GM23248 (cell line): ENCODE data around the gene C5orf52. TPM values are rescaled to one million over a fixed set of nuclear protein-coding genes. Genes with fewer than 3 reads are reported as not detected.
A peak's percentile ranks its signal among the peaks of the same experiment; 100 is the strongest.
"Not testable (repeated sequence)": the region's sequence is repeated elsewhere in the genome, so short reads cannot be mapped to it uniquely, and the experiment has no call there.

Experiments used
- DNase-seq: peaks from one replicate; pipeline ENCODE4 v3.0.0-alpha.2; 2015
- H2AFZ ChIP-seq: fragments of 200-600 bp; sonication (generic); 2 replicates; pipeline ENCODE4 v1.6.1; 2016; ENCODE audit warnings: antibody characterized with exemption
- H3F3A ChIP-seq: fragments of 200-600 bp; sonication (generic); 2 replicates; pipeline ENCODE4 v1.6.1; 2016; ENCODE audit warnings: mild to moderate bottlenecking, antibody characterized with exemption, mixed run types; ENCODE audit not compliant: insufficient read depth
- H3K27ac ChIP-seq: fragments of 200-600 bp; sonication (generic); 2 replicates; pipeline ENCODE4 v1.5.1; 2016; ENCODE audit warnings: mild to moderate bottlenecking
- H3K27me3 ChIP-seq: fragments of 200-600 bp; sonication (generic); replicated peaks from 2 replicates; pipeline ENCODE4 v1.6.1; 2016; ENCODE audit warnings: mild to moderate bottlenecking; ENCODE audit not compliant: insufficient read depth
- H3K36me3 ChIP-seq: fragments of 200-600 bp; sonication (generic); 2 replicates; pipeline ENCODE4 v1.6.1; 2016; ENCODE audit warnings: low read depth, mild to moderate bottlenecking
- H3K4me1 ChIP-seq: fragments of 200-600 bp; sonication (generic); 2 replicates; pipeline ENCODE4 v1.6.1; 2016; ENCODE audit warnings: mild to moderate bottlenecking; ENCODE audit not compliant: insufficient read depth
- H3K4me2 ChIP-seq: fragments of 200-600 bp; sonication (generic); one replicate; pipeline ENCODE4 v1.6.1; 2016; ENCODE audit warnings: mild to moderate bottlenecking; ENCODE audit not compliant: unreplicated experiment
- H3K4me3 ChIP-seq: fragments of 200-600 bp; sonication (generic); 2 replicates; pipeline ENCODE4 v1.5.1; 2016; ENCODE audit warnings: mild to moderate bottlenecking
- H3K79me2 ChIP-seq: fragments of 200-600 bp; sonication (generic); 2 replicates; pipeline ENCODE4 v1.6.1; 2016; ENCODE audit warnings: mild to moderate bottlenecking; ENCODE audit not compliant: insufficient read depth
- H3K9ac ChIP-seq: fragments of 200-600 bp; sonication (generic); 2 replicates; pipeline ENCODE4 v1.6.1; 2016; ENCODE audit warnings: mild to moderate bottlenecking
- H3K9me2 ChIP-seq: fragments of 200-600 bp; sonication (generic); 2 replicates; pipeline ENCODE4 v1.6.1; 2016; ENCODE audit warnings: mixed run types, mild to moderate bottlenecking, moderate library complexity; ENCODE audit not compliant: insufficient read depth
- H3K9me3 ChIP-seq: fragments of 200-600 bp; sonication (generic); one replicate; pipeline ENCODE4 v1.6.1; 2017; ENCODE audit warnings: low read depth
- H4K20me1 ChIP-seq: fragments of 200-600 bp; sonication (generic); 2 replicates; pipeline ENCODE4 v1.6.0; 2016; ENCODE audit not compliant: insufficient read depth
- EZH2 ChIP-seq: fragments of 200-600 bp; sonication (generic); IDR thresholded peaks from 2 replicates; pipeline ENCODE4 v1.6.1; 2018; ENCODE audit warnings: antibody characterized with exemption, mild to moderate bottlenecking; ENCODE audit not compliant: insufficient read depth, poor library complexity, severe bottlenecking
- EZH2phosphoT487 ChIP-seq: fragments of 200-600 bp; sonication (generic); IDR thresholded peaks from 2 replicates; pipeline ENCODE4 v1.6.1; 2018; ENCODE audit warnings: antibody characterized with exemption, moderate library complexity, mild to moderate bottlenecking, low read depth; ENCODE audit not compliant: insufficient read depth
- WGBS, 2 experiments: methylation state at CpG; one replicate each; pipeline ENCODE4 v1.1.6; 2015 to 2017; ENCODE audit warnings: low lambda C conversion rate in 2 of 2, low coverage in 1 of 2; ENCODE audit errors: missing lambda C conversion rate in 2 of 2; 5-methylcytosine and 5-hydroxymethylcytosine counted together
- in situ Hi-C: fragments of 300-500 bp; cut with MboI; formaldehyde crosslinking; loops from 2 replicates; pipeline ENCODE4 v1.15.0; 2020
- polyA plus RNA-seq: library from polyadenylated mRNA; unstranded; fragments of >200 nt; fragmentation: Nextera tagmentation; extraction: Ambion mirVana; gene quantifications from 2 replicates; pipeline ENCODE4 v1.2.1, GENCODE V29; 2016
- total RNA-seq: library from RNA; depleted of rRNA; stranded (reverse); fragments of >200 nt; shearing (Covaris generic); gene quantifications from 2 replicates; pipeline ENCODE4 v1.2.3, GENCODE V29; 2014

C5orf52 gene
- total and polyA plus RNA-seq, 2 experiments from 2014 or later: not detected

- DNase-seq: peak; percentile 68
- in situ Hi-C loops: no loop called here
- peak overlapping the region; percentile 60 for H3K4me3 ChIP-seq
- H3K4me2 ChIP-seq: peak overlapping the region; percentile 44
- no peaks in the 10 kb centered on the region for H3K79me2 ChIP-seq
- H4K20me1 ChIP-seq: no peaks in the 10 kb centered on the region
- H3K4me1 ChIP-seq: no peaks in the 10 kb centered on the region
- 46 to 48% methylated on average over 36 to 52 of the region's 52 CpGs for WGBS, 2 experiments
- no peaks in the 10 kb centered on the region for H3K36me3 ChIP-seq
- peak overlapping the region; percentile 58 for H3K9ac ChIP-seq
- H2AFZ ChIP-seq: peak overlapping the region; percentile 87
- no peaks in the 10 kb centered on the region for H3F3A ChIP-seq
- H3K9me2 ChIP-seq: no peaks in the 10 kb centered on the region
- H3K9me3 ChIP-seq: no peaks in the 10 kb centered on the region
- H3K27me3 ChIP-seq: no peaks in the 10 kb centered on the region
- no peak overlapping the region for H3K27ac ChIP-seq
- TF ChIP-seq EZH2 (no peak), EZH2phosphoT487 (no peak)
These were observed 18.8 kb downstream of the C5orf52 start for GRCh38 chr5:157689942-157690689.

- Histone ChIP-seq H3K27me3 (no peaks in the 10 kb centered on the region), H2AFZ (peak overlapping the region; percentile 87), H3K79me2 (no peaks in the 10 kb centered on the region), H3K4me2 (peak overlapping the region; percentile 44), H3F3A (no peaks in the 10 kb centered on the region), H3K9ac (peak overlapping the region; percentile 58), H3K9me2 (no peaks in the 10 kb centered on the region), H3K27ac (no peak overlapping the region), H3K4me1 (no peaks in the 10 kb centered on the region), H3K9me3 (no peaks in the 10 kb centered on the region), H4K20me1 (no peaks in the 10 kb centered on the region), H3K4me3 (peak overlapping the region; percentile 60), H3K36me3 (no peaks in the 10 kb centered on the region)
- WGBS, 2 experiments: 45 to 47% methylated on average over 51 to 53 of the region's 53 CpGs
- in situ Hi-C loops: no loop called here
- TF ChIP-seq EZH2 (no peak), EZH2phosphoT487 (no peak)
- DNase-seq: no peak
These were observed 19.5 kb downstream of the C5orf52 start for GRCh38 chr5:157690690-157691433.

GRCh38 chr5:157693816-157694215 lies 22.5 kb downstream of the C5orf52 start:
- H3K79me2 ChIP-seq, H3K9ac ChIP-seq, H4K20me1 ChIP-seq, DNase-seq, H3K4me2 ChIP-seq, H3K27ac ChIP-seq, H3K9me2 ChIP-seq, H3K27me3 ChIP-seq, H3K4me1 ChIP-seq, H3K4me3 ChIP-seq, H2AFZ ChIP-seq, in situ Hi-C loops, H3F3A ChIP-seq, H3K9me3 ChIP-seq, H3K36me3 ChIP-seq: not testable (repeated sequence)
- WGBS, 2 experiments: 84 to 88% methylated on average over 21 to 25 of the region's 25 CpGs

GRCh38 chr5:157696154-157696553 lies 24.8 kb downstream of the C5orf52 start:
- H3K27ac ChIP-seq, in situ Hi-C loops, H3K79me2 ChIP-seq, H4K20me1 ChIP-seq, H3K36me3 ChIP-seq, H3K9me2 ChIP-seq, DNase-seq, H3K9ac ChIP-seq, H3K27me3 ChIP-seq, H2AFZ ChIP-seq, H3F3A ChIP-seq, H3K9me3 ChIP-seq, H3K4me3 ChIP-seq, H3K4me1 ChIP-seq, H3K4me2 ChIP-seq: not testable (repeated sequence)
- 59 to 64% methylated on average over 3 of the region's 3 CpGs for WGBS, 2 experiments

GRCh38 chr5:157698674-157699073 lies 27.3 kb downstream of the C5orf52 start:
- in situ Hi-C loops: not testable (repeated sequence)

More at GRCh38 chr5:157698674-157699073, 27.3 kb downstream of the C5orf52 start:
- not testable (repeated sequence) for H3K9ac ChIP-seq, H3F3A ChIP-seq, H2AFZ ChIP-seq, H4K20me1 ChIP-seq, H3K9me2 ChIP-seq, H3K4me1 ChIP-seq, H3K4me2 ChIP-seq, H3K27ac ChIP-seq, DNase-seq, H3K9me3 ChIP-seq, H3K79me2 ChIP-seq, H3K27me3 ChIP-seq, H3K4me3 ChIP-seq, H3K36me3 ChIP-seq
- 55 to 56% methylated on average over 4 of the region's 4 CpGs for WGBS, 2 experiments
